Ascending aorta (tissue), 2 donors: ENCODE results near the gene MLH3. TPM values are rescaled to one million over a fixed set of nuclear protein-coding genes. Genes with fewer than 3 reads are reported as not detected.

Source experiments
- DNase-seq, 2 donors: peaks; one replicate each; pipeline ENCODE4 v3.0.0-alpha.2; 2019; ENCODE audit warnings: low spot score in 2 of 2
- H3K27ac ChIP-seq, 2 donors: fragments of 200-600 bp; sonication (generic); one replicate each; pipeline ENCODE4 v1.5.1; 2016 to 2017; ENCODE audit warnings: mild to moderate bottlenecking in 1 of 2
- H3K27me3 ChIP-seq: fragments of 200-600 bp; sonication (generic); one replicate; pipeline ENCODE4 v1.5.1; 2017
- H3K36me3 ChIP-seq, 2 donors: fragments of 200-600 bp; sonication (generic); one replicate each; pipeline ENCODE4 v1.5.1; 2016
- H3K4me1 ChIP-seq, 2 donors: fragments of 200-600 bp; sonication (generic); one replicate each; pipeline ENCODE4 v1.5.1; 2016 to 2017; ENCODE audit warnings: mild to moderate bottlenecking in 1 of 2
- H3K4me3 ChIP-seq, 2 donors: fragments of 200-600 bp; sonication (generic); one replicate each; pipeline ENCODE4 v1.5.1; 2016 to 2017; ENCODE audit warnings: mild to moderate bottlenecking in 1 of 2
- H3K9me3 ChIP-seq, 2 donors: fragments of 200-600 bp; sonication (generic); one replicate each; pipeline ENCODE4 v1.5.1; 2016
- intact Hi-C: fragments of 100-400 bp; cut with DNase I; formaldehyde crosslinking; loops from one replicate; pipeline ENCODE4 v1.15.1; 2023
- total RNA-seq: library from RNA; depleted of rRNA; stranded (reverse); fragments of >200 nt; gene quantifications from one replicate; pipeline ENCODE4 v1.1.0, GENCODE V29; 2016
- TF ChIP-seq, protein P1 (sequence below), 3 experiments: fragments of 200-600 bp in 2 of 3; fragments of 450-650 bp in 1 of 3; sonication (generic) in 2 of 3; IDR thresholded peaks; one replicate each; pipeline ENCODE4 v1.5.1; 2016 to 2019; ENCODE audit warnings: antibody characterized with exemption in 3 of 3, mild to moderate bottlenecking in 1 of 3, moderate library complexity in 1 of 3

MLH3 gene
- total RNA-seq, 1 donor from 2014 or later: 23.9 TPM

DNA sequence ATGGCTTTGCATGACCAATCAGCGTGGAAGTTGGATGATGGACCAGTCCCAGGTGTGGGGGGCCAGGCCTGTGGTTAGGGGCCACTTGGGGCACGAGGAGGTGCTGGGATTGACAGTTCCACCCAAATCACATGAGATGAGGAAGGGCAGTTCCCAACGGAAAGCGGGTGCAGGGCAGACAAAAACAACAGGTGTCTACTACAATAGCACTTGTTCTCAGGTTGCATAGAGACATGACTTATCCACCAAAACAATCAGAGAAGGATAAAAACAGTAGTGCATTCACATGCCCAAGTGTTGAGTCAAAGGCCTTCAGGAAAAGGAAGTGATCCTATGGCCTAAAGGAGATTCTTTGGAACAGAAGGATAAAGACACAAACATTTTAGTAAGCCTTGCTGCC, 63.1 kb downstream of the MLH3 start:
- DNase-seq: no peak
- no peak overlapping the region for H3K27ac ChIP-seq
- H3K36me3 ChIP-seq: no peaks in the 10 kb centered on the region
- TF ChIP-seq, protein P1, sequence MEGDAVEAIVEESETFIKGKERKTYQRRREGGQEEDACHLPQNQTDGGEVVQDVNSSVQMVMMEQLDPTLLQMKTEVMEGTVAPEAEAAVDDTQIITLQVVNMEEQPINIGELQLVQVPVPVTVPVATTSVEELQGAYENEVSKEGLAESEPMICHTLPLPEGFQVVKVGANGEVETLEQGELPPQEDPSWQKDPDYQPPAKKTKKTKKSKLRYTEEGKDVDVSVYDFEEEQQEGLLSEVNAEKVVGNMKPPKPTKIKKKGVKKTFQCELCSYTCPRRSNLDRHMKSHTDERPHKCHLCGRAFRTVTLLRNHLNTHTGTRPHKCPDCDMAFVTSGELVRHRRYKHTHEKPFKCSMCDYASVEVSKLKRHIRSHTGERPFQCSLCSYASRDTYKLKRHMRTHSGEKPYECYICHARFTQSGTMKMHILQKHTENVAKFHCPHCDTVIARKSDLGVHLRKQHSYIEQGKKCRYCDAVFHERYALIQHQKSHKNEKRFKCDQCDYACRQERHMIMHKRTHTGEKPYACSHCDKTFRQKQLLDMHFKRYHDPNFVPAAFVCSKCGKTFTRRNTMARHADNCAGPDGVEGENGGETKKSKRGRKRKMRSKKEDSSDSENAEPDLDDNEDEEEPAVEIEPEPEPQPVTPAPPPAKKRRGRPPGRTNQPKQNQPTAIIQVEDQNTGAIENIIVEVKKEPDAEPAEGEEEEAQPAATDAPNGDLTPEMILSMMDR (IDR thresholded peaks at IDR 0.05): no peak
- no peak overlapping the region for H3K4me3 ChIP-seq
- H3K27me3 ChIP-seq: no peaks in the 10 kb centered on the region
- intact Hi-C loops: loop anchor here (10.0 kb wide), 1 partner anchor 307 kb away; no protein-coding TSS in a partner anchor
- no peaks in the 10 kb centered on the region for H3K9me3 ChIP-seq
- H3K4me1 ChIP-seq: peaks cover 5 to 14% of the 10 kb centered on the region in 2 donors

DNA sequence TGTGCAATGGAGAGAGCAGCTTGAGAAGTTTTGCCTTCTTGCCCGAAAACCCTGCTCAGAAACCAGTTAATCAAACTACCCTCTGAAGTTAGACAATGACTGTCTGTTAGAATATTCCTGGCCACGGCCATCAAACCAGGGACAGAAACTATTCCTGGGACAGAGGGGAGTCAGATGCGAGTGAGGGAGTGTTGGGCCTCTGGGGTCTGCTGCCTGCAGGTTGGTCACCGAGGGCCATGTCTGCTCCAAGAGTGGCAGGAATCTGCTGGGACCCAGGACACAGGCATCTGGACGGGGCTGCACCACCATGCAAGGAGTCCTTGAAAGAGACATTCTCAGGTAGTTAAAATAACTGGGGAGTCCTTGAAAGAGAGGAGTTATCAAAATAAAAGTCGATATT, 65.5 kb downstream of the MLH3 start:
- Histone ChIP-seq H3K9me3 (no peaks in the 10 kb centered on the region), H3K4me3 (no peak overlapping the region), H3K36me3 (no peaks in the 10 kb centered on the region), H3K4me1 (peaks cover 20 to 30% of the 10 kb centered on the region in 2 donors), H3K27ac (peak overlapping the region; percentile 75 to 95), H3K27me3 (no peaks in the 10 kb centered on the region)
- DNase-seq: no peak
- TF ChIP-seq, protein P1 (IDR thresholded peaks at IDR 0.05): no peak
- intact Hi-C loops: loop anchor here (10.0 kb wide), 1 partner anchor 309 kb away; no protein-coding TSS in a partner anchor

DNA sequence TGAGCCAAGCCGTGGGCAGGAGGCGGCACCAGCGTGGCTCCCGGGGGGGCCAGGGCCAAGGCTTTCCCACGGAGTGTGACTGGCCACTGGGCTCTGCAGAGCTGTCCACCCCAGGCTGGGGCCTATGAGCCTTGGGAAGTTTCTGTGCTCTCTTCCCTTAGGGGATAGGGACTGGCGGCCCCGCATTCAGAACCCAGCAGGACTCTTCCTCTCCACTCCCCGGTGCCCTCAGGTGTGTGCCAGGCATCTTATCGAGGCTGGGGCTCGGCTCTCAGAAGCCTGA, 66.3 kb downstream of the MLH3 start:
- H3K27ac ChIP-seq: peak overlapping the region; percentile 75 to 95
- no peak for DNase-seq
- H3K4me3 ChIP-seq: no peak overlapping the region
- H3K36me3 ChIP-seq: no peaks in the 10 kb centered on the region
- TF ChIP-seq, protein P1 (IDR thresholded peaks at IDR 0.05): no peak
- intact Hi-C loops: loop anchor here (10.0 kb wide), 1 partner anchor 310 kb away; no protein-coding TSS in a partner anchor
- no peaks in the 10 kb centered on the region for H3K9me3 ChIP-seq
- peaks cover 20 to 39% of the 10 kb centered on the region in 2 donors for H3K4me1 ChIP-seq
- no peaks in the 10 kb centered on the region for H3K27me3 ChIP-seq

DNA sequence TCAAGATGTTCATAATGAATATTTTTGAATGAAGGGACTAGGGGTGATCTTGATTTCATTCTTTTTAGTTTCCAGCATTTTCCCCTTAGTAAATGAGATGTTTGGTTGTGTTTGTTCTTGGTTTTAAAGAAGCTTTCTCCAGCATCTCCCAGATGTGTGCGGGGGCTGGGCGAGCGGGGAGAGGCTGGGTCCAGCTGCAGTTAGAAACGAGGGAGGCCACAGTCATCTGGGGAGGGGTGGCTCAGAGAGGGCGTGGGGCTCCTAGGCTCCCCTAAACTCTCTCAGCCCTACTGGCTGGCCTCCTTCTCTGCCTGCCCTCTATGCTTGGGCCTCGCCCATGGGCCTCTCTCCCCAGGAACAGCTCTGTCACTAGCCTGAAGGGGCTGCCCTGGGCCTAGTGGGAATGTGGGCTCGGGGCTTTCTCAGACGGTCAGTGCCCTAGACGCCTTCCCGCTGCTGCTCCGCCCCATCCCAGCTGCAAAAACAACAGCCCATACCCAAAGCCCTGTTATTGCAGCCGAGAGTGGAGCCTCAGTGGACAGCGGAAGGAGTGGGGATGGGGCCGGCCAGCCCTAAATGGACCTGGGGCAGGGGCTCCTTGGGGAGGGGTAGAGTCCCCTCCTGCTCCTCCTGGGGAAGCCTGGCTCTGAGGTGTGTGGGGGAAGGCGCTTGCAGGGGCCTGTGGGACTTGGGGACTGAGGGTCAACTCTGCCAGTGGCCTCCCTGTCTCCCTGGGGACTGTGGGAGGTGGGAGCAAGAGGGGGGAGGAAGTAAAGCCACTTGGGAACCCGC, 66.8 kb downstream of the MLH3 start:
- peaks cover 20 to 44% of the 10 kb centered on the region in 2 donors for H3K4me1 ChIP-seq
- no peaks in the 10 kb centered on the region for H3K9me3 ChIP-seq
- no peaks in the 10 kb centered on the region for H3K27me3 ChIP-seq
- H3K36me3 ChIP-seq: no peaks in the 10 kb centered on the region
- peak overlapping the region; percentile 75 to 95 for H3K27ac ChIP-seq
- no peak overlapping the region for H3K4me3 ChIP-seq
- TF ChIP-seq, protein P1 (IDR thresholded peaks at IDR 0.05): no peak
- intact Hi-C loops: loop anchor here (10.0 kb wide), 1 partner anchor 310 kb away; no protein-coding TSS in a partner anchor
- no peak for DNase-seq

DNA sequence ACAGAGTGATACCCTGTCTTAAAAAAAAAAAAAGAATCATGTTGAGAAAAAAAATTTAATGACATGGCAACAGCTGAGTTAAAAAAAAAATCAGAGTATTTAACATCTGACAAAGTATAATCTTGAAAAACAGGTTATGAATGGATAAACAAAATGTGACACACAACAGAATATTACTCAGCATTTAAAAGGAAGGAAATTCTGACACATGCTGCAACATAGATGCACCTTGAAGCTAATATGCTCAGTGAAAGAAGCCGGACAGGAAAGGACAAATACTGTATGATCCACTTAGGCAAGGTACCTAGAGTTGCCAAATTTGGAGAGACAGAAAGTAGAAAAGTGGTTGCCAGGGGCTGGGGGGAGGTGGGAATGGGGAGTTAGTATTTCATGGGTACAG, 67.9 kb downstream of the MLH3 start:
- H3K4me1 ChIP-seq: peaks cover 25 to 49% of the 10 kb centered on the region in 2 donors
- H3K27me3 ChIP-seq: no peaks in the 10 kb centered on the region
- no peak overlapping the region for H3K4me3 ChIP-seq
- no peak for DNase-seq
- no peaks in the 10 kb centered on the region for H3K36me3 ChIP-seq
- H3K27ac ChIP-seq: peak overlapping the region; percentile 95
- intact Hi-C loops: loop anchor here (10.0 kb wide), 1 partner anchor 311 kb away; no protein-coding TSS in a partner anchor
- H3K9me3 ChIP-seq: no peaks in the 10 kb centered on the region
- TF ChIP-seq, protein P1 (IDR thresholded peaks at IDR 0.05): no peak
